ENCODE data around the gene SRBD1.

DNA sequence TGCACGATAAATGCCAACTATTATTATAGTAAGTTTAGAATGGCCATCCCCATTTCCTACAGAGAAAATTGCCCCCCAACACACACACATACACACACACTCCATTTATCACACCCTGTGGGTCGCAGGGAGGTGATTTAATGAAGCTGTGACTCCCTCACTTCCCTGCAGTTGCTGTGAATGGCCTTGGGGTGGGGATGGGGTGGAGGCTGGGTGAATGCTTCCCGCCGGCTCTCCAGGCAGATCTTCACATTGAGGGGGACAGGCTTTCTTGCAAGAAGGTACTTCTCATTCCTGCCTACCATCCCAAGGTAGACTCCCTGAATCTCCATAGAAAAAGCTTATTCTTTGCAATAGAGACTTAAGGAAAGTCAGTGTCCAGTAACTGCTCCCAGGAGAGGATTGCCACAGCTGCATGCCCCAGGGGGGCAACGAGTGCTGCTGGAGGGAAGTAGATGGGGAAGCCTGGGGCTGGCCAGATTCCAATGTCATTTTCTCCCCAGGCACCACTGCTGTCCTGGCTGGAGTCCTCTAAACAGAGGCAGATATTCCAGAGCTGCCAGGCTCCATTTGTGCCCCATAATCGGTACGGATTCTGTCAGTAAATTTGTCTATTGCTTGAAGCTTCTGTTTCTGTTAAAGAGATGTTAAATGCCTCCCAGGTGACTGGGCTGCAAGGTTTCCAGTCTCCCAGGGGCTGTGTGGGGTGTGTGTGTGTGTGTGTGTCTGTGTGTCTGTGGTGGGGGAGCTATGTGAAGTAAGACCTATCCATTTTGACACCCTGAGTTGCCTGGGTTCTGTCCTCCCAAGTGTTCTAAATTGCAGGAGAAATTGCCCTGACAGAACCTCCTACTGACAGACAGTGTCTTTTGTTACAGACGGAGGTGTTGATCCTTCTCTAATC lies 265.5 kb downstream of the SRBD1 start:
- TF ChIP-seq POLR2A (IDR thresholded peaks at IDR 0.05) (no peak), CTCF (IDR thresholded peaks at IDR 0.05) (no peak)

Measured in lower leg skin (tissue), 3 donors.